ENCODE data around the gene OPTC. TPM values are rescaled to one million over a fixed set of nuclear protein-coding genes. Genes with fewer than 3 reads are reported as not detected.

Gene OPTC
- total RNA-seq, 4 donors from 2014 or later = not detected

DNA sequence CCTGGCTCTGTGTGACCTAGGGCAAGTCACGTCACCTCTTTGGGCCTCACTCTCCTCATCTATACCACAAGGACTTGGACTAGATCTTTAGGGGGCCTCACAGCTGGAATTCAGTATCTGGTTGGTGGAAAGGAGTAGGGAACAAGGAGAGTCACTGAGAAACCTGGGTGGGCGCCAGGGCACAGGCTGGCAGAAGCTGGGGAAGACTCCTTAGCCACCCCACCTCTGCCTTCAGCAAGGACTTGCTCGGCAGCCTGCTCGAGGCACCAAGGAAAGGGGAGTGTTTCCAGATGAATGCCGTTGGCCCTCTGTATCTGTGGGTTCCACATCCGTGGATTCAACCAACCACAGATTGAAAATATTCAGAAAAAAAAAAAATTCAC, 1.2 kb upstream of the OPTC start:
- TF ChIP-seq, protein P1, sequence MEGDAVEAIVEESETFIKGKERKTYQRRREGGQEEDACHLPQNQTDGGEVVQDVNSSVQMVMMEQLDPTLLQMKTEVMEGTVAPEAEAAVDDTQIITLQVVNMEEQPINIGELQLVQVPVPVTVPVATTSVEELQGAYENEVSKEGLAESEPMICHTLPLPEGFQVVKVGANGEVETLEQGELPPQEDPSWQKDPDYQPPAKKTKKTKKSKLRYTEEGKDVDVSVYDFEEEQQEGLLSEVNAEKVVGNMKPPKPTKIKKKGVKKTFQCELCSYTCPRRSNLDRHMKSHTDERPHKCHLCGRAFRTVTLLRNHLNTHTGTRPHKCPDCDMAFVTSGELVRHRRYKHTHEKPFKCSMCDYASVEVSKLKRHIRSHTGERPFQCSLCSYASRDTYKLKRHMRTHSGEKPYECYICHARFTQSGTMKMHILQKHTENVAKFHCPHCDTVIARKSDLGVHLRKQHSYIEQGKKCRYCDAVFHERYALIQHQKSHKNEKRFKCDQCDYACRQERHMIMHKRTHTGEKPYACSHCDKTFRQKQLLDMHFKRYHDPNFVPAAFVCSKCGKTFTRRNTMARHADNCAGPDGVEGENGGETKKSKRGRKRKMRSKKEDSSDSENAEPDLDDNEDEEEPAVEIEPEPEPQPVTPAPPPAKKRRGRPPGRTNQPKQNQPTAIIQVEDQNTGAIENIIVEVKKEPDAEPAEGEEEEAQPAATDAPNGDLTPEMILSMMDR (IDR thresholded peaks at IDR 0.05; ENCODE audit: low read depth) = no peak

DNA sequence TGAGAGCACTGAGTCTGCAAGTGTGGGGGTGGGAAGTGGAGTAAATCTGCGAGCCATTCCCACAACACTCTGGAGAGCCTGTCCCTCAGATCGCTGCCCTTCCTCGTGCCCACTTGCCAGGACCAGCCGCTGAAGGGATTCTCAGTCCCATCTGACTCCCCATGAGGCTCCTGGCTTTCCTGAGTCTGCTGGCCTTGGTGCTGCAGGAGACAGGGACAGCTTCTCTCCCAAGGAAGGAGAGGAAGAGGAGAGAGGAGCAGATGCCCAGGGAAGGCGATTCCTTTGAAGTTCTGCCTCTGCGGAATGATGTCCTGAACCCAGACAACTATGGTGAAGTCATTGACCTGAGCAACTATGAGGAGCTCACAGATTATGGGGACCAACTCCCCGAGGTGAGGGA, 1.9 kb downstream of the OPTC start:
- TF ChIP-seq, protein P1 (IDR thresholded peaks at IDR 0.05; ENCODE audit: low read depth) = no peak

DNA sequence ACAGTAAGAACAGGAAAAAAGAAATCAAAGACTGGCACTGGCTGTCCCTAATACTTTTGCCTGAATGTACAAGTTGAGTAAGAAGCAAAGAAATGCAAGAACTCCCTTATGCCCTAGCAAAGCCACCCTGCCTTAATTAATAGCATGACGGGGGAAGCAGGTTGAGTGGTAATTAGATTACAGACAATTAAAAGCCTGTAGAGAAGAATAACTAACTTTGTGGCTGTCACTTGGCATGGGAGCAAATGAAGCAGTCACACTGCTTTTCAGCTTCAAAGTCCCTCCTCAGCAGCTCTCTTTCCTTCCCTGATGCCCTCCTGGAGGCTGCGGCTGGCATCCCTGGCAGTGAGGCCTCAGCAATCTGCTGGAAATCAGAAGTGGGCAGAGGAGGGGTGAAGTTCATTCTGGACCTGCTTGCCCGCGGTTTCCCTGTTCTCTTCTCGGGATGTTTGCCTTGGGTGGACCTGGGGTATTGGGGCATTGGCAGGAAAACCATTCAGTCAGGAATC, 3.4 kb downstream of the OPTC start:
- TF ChIP-seq, protein P1 (IDR thresholded peaks at IDR 0.05; ENCODE audit: low read depth) = no peak

DNA sequence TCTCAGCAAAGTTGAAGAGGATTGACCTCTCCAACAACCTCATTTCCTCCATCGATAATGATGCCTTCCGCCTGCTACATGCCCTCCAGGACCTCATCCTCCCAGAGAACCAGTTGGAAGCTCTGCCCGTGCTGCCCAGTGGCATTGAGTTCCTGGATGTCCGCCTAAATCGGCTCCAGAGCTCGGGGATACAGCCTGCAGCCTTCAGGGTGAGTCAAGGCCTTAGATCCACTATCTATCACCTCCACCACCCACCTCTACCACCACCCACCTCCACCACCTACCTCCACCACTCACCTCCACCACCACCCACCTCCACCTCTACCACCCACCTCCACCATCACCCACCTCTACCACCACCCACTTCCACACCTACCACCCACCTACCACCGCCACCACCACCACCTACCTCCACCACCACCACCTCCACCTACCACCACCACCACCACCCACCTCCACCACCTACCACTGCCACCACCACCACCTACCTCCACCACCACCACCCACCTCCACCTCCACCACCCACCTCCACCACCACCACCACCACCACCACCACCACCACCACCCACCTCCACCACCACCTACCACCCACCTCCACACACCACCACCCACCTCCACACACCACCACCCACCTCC, 5.8 kb downstream of the OPTC start:
- TF ChIP-seq, protein P1 (IDR thresholded peaks at IDR 0.05; ENCODE audit: low read depth) = no peak

DNA sequence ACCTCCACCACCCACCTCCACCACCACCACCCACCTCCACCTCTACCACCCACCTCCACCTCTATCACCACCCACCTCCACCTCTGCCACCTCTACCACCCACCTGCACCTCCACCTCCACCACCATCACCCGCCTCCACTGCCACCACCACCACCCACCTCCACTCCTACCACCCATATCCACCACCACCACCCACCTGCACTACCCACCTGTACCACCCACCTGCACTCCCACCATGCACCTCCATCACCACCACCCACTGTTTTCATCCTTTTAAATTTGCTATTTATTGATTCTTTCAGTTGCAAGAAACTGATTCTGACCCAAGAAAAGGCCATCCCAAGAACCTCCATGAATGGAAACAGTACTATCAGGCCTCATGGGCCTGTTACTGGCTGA, 6.3 kb downstream of the OPTC start:
- TF ChIP-seq, protein P1 (IDR thresholded peaks at IDR 0.05; ENCODE audit: low read depth) = no peak

DNA sequence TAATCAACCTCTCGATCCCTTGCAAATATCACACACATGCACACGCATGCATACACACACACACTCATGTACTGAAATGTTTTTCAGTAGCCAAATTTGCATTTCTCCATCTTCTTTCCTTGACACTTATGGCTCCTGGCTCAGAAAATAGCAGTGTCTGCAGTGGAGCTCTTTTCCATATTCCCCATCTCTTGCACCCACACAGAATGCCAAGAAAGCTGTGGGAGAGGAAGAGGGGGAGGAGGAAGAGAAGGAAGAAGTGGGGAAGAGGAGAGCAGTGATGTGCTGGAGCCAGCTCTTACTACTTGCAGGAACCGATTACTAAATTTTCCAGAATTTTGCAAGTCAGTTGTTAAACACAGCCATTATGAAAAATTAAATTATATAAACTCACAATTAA, 9.9 kb downstream of the OPTC start:
- TF ChIP-seq, protein P1 (IDR thresholded peaks at IDR 0.05; ENCODE audit: low read depth) = no peak

DNA sequence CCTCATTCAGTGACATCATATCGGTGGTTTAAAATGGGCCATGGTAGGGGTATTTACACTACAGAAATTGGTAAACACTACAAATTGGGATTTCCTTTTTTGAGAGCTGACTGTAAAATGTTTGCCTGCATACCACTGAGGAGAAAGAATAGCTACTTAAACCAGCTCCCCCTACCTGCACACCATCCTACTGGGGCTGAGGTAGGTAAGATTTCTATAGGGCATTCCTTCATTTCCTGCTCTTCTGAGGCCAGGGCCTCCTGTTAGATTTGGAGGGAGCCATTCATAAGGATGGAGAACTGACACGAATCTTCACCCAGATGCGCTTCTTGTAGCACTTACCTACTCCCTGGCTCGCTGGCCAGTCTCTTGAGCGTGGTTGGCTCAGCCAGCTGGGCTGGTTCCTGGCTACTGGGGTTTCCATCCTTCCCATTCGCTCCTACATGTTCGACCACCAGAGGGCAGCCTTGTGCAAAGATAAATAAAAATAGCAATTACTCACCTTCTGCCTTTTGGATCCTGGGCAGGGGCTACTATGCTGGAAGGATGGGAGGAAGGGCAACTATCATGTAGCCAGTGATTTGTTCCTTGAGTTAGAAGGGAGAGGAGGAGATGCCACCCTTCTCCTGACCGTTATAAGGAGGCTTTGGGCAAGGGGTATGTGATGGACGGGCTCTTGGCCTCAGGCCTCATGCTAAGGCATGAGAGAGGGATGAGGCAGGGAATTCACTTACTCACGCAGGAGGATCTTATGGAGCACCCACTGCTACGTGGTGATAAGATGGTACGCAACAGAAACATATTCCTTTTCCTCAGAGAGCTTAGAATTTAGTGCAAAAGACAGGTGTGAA, 10.7 kb downstream of the OPTC start:
- TF ChIP-seq, protein P1 (IDR thresholded peaks at IDR 0.05; ENCODE audit: low read depth) = no peak
